GM21825 (cell line): ENCODE data around the gene ARHGDIA.

Source experiments
- ATAC-seq: cut with Tn5 transposase; IDR thresholded peaks from one replicate; pipeline ENCODE4 v1.9.1; 2021; ENCODE audit warnings: mild to moderate bottlenecking, moderate library complexity; ENCODE audit not compliant: unreplicated experiment

The ARHGDIA gene

DNA sequence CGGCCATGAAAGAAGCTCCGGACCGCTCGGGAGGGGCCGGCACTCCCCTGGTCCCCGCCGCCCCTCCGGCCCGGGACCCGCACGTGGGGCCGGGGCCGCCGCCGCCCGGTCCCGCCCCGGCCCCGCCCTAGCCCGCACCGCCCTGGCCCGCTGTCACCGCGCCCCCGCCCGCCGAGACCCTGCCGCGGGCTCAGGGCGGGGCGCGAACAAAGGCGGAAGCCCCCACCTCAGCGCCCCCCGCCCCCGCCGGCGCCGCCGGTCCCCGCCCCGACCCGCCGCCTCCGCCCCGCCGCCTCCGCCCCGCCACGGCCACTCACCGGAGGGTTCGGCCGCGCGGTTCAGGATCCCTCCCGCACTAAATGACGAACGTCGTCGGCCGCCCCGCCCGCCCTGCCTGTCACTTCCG is at the start of gene ARHGDIA:
TSS of gene ARHGDIA (minus strand) at position 357 of the 406 bp plus-strand sequence. CDS start 1,407 bp downstream, outside the sequence.
- ATAC-seq = peak; percentile 35

DNA sequence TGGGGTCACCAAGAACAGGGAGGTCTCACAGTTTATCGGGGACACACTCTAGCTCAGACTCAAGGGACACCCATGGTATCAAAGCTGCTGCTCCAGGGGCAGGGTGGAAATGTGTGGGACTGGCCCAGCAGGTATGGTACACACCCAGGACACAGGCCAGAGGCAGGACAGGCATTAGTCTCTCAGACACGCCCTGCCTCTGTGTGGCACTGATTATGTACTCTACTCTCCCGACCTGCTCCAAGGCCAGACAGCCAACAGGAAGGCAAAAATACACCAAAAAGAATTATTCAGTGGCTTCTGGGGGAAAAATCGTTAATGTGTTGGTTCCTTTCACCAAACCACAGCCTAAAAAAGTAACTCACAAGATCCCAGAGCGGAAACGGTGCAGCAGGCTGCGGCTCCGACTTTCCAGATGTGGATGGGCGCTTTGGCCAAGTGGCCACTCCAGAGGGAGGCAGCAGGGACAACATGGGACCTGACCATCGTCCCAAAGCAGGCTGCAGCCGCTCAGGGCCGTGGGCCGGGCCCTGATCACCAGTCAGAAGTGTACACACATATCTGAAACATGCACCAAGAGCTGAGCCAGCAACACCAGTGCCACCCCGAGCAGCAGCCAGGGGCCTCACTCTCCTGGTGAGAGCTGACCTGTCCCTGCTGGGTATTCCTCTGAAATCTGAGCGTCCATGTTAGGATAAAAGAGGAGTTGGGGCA is 47.9 kb upstream of the ARHGDIA start:
- ATAC-seq = no peak

DNA sequence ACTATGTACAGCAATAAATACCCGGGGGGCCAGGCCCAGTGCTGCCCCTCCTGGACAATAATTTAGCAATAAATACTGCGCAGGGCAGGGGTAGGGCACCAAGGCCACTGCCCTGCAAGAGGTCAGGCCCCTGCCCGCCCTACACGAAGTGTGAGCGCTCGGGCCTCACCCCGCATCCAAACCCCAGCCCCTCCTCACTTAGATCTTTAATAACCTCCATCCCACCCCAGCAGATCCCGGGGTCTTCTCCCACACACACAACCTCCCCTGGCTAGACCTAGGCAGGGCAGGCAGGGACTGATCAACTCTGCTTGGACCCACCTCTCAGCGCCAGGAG is 47.2 kb upstream of the ARHGDIA start:
- peak; percentile 15 for ATAC-seq

DNA sequence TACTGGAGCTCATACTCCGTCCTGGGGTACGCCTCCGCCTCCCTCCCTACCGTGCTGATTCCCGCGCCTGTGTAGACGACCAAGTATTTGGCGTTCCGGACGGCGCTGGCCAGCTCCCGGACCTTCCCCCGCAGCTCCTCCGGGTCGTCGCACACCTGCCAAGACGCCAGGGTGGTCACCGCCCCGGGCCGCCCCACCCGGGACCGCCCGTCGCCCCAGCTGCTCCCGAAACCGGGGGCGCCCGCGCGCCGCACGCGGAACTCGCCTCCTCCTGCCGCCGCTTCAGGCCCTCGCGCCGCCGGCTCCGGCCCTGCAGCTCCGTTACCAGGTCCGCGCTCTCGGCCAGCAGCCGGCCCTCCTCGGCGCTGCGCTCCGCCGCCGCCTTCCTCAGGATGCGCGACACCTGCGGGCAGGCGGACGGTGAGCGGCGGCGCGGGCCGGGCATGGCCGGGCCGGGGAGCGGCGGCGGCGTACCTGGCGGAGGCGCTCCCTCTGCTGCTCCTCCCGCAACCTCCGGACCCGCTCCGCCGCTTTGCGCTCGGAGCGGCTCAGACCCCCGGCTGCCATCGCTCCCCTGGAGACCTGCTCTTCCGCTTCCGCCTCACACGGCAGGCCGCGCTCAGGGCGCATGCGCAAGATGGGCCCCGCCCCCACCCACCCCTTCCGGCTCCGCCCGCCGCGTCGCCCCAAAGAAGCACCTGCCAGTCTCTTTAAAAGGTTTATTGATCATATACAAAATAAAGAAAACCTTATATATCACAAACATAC is 46.6 kb upstream of the ARHGDIA start, which contains the start of gene SIRT7:
TSS of gene SIRT7 (minus strand) at position 612 of the 768 bp plus-strand sequence. CDS start at position 567, 45 bp downstream.
- ATAC-seq = peak; percentile 51

DNA sequence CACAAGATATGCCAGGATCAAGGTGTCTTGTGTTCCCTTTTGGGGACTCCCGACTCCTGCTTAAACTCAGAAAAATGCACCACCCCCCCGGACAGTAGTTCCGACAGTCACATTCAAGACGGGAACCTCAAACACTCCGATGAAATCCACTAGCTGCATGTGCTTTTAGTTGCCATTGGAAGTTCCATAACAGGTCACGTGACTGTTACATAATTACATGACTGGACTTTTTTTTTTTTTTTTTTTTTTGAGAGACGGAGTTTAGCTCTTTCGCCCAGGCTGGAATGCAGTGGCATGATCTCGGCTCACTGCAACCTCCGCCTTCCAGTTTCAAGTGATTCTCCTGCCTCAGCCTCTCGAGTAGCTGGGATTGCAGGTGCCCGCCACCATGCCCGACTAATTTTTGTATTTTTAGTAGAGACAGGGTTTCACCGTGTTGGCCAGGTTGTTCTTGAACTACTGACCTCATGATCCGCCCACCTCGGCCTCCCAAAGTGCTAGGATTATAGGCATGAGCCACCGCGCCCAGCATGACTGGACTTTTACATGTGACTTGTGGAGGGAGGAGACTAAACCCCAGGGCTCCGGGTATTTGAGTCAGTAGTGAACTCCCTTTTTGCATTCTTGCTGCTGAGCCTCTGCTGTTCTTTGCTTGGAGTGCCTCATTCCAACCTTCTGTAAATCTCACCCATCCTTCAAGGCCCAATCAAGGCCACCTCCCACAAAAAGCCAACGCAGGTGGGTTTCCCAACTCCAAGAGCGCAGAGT is 45.3 kb upstream of the ARHGDIA start:
- no peak for ATAC-seq

DNA sequence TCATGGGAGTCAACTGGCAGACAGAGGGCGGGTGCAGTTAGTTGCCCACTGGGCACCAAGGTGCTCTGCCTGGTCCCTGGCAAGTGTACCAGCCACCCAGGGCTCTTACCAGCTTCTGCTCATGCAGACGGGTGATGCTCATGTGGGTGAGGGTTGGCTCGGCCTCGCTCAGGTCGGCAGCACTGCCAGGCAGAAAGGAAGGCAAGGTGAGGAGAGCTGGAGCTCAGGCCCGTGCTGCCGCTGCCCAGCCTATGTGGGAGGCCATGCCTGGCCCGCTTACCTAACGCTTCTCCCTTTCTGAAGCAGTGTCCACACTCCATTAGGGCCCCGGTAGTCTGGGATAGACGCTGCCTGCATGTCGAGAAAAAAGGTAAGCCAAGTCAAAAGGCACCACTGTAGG is 44.2 kb upstream of the ARHGDIA start:
- ATAC-seq = no peak

DNA sequence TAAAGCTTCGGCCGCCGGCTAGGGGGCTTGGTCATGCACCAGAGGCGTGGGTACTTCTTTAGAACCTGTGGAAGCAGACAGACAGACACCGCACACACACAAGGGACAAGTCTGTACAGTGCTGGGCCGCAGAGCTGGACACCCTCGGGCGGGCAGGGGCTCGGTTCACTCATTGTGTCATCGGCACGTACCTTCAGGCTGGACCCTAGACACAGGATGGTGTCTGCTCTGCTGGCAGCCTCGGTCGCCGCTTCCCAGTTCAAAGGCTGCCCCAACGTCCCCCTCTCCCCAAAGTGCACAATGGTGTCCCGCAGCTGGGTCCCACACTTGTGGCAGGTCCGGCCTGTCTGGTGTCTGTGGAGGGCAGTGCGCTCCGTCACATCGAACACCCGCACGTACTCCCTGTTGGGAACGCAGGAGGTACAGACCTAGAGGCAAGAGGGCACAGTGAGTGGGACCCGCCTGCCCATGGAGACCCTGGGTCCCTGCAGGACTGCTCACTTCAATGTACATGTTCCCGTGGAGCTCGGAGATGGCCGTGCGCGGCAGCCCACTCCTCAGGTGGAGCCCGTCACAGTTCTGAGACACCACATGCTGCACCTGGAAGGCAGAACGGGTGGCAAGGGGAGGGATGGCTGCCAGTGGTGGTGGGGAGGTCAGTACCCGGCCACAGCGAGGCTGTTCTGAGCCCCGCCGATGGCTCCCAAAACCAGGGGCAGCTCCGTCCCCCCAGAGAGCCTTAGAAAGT is 43.1 kb upstream of the ARHGDIA start:
- ATAC-seq = no peak

DNA sequence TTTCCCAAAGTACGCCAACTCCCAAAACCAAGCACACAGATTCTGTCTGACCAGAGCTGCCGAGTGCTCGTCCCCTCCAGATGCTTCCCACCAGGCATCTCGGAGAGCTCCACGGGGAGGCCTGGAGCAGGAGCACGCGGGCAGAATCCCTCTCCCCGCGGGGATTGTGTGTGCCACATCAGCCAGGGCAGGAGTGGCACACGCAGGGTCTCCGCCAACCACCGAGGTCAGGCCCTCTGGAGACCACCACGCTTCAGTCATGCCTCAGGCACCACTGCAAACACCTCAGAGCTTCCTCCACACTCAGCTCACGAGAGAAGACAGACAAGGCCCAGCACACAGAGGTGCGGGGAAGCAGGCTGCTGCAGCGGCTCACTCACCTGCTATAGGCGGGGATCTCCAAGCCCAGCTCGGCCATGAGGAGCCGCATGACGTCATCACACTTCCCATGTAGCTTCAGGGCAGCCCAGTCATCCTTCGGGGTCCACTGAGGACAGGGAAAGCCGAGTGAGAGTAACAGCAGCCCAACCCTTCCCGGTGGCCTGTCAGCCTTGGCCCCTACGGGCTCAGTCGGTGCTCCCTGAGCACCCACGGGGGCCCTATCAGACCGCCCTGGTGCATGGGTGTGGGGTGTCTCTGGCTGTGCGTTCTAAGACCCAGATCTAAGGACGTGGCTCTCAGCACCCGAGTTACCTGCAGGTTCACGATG is 42.4 kb upstream of the ARHGDIA start:
- no peak for ATAC-seq

DNA sequence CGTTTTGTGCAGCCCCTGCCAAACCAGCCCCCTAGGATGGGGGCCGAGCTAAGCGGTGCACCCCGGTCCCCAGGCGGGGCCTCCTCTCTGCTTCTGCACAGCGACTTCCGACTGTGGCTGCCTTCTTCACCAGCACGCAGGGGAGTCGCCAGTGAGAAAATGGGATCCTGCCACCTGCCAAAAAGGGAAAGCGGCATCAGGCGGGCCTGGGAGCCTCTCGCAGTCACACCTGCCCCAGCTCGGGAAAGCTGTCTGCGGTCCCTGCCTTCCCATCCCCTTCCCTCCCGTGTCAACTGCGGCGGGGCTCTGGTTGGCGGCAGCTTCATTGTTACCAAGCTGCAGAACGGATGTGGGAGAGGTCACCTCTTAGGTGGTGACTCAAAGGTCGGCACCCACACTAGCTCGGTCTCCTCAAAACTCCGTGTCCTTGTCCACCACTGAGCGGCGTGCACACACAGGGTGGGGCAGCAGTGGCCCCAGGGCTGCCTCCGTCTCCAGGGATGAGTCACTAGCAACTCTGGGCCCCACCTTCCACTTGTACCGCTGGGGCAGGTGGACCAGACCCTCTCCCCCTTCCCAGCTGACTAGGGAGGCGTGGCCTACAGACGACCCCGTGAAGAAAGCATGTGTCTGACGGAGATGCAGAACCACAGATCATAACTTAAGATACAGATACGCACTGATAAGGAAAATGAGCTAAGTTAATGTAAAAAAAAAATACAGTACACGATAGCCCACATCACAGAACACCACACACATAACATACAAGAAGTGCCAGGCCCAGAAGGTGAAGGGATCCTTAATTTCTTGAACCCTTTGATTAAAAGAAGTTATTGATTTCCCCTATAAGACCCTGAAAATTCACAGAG is 41.5 kb upstream of the ARHGDIA start:
- no peak for ATAC-seq

DNA sequence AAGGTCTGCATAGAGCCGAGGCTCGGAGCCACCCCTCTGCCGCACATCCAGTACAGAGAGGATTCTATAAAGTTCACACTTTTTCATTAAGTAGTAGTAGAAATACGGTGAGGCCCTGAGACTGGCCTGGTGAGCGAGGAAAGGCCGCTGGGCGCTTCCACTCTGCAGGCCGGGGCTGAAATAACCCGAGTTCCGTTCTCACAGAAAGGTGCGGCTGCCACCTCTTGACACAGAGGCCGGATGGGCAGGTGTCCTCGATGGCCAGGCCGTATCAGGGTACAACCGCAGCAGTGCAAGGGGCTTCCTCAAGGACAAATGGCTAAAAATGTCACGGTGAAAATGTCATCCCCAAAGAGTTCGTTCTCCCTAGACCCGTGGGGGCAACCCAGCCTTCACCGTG is 40.8 kb upstream of the ARHGDIA start:
- no peak for ATAC-seq

DNA sequence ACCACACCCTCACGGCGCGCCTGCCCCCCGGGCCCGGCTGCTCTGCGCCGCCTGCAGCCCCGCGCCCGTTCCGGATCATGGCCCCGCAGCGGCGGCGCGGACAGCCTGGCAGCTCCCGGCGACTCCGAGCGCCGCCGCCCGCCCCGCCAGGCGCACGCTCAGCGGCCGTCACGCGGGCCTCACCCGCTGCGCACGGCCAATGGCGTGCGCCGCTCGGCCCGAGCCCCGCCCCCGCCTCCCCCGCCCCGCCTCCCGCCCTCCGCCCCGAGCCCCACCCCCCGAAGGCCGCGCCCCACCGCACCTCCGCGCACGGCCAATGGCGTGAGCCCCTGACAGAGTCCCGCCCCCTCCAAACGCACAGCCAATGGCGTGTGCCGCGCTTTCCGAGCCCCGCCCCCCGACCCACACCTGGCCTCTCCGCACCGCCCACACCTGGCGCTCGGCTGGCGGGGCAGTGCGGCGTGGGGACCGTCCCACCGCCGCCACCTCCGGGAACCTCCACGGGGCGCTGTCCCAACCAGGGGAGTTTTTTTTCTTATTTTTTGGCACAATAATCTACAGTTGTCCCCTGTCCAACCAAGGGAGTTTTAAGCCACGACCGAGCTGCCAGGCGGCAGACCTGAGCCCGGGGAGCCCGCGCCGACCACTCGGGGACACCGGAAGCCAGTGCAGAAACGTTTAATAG is 40.3 kb upstream of the ARHGDIA start, which contains the start of gene PCYT2:
TSS of gene PCYT2 (minus strand) at position 123 of the 685 bp plus-strand sequence. CDS start at position 79, 44 bp downstream.
- peak; percentile 55 for ATAC-seq

DNA sequence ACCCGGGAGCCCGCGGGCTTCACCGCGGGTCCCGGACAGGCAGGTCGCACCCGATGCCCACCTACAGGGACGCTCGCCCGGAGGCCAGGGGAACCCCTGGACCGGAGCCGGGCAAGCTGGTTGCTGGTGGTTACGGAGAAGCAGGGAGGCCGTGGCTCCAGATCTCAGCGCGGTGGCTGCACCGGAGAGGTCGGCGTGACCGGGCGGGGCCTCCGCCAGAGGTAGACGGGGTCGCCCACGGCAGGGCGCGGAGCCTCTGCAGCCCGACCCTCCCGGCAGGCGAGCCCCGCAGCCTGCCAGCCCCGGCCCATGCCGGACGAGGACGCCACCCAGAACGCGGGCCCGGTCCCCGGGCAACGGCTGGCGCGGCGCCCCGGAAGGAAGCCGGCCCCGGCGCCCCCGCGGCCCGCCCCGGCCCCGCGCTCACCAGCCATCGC is 39.7 kb upstream of the ARHGDIA start:
- peak; percentile 15 for ATAC-seq

DNA sequence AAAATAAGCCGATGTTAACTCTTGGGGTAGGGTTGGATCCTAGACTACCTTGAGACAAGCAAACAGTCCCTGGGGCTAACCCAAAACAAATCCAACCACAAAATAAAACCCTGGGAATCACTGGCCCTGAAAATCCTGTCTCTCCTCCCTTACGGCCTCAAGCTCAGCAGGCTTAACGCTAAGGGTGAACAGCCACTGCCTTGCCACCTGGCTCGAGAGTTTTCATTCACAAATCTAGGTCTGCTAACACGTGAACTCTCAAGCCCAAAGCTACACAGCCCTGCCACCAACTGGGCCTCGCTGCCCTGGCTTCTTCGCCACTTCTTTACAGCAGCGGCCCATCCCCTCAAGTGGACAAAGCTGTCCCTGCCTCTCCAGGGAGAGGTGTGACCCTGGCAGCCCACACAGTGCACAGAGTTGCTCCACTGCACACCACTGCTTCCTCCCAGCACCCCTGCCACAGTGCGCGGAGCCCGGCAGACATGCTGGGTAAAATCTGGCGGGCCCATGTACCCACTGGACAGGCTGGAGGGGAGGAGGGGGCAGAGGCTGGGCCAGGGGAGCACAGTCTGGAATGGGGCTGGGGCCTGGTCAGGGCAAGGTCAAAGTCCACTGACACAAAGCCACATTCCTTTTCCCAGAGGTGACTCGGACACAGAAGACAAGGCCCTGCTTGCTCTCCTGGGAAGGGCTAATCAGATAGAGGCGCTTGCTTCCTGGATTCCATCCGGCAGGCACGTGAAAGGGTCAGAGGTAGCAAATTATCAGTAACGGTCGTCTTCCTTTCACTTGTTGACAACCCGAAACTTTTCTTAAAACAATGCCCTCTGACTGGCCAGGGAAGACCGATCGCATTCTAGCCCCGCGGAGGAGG is 39.1 kb upstream of the ARHGDIA start:
- ATAC-seq = no peak

DNA sequence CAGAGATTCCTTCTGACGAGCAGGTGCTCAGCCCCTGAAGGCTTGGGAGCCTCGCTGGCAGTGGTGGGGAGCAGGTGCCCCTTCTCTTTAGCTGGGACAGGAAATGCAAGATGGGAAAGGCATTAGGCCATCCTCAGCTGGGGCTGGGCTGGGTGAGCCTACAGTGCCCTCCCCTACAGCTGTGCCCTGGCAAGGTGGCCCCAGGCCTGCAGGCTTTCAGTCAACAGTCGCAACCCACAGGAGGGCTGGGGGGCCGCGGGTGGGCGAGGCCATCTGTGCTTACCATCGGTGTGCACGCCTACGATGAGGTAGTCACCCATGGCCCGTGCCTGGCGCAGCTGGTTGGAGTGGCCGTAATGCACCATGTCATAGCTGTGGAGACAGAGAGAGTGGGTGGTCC is 38.1 kb upstream of the ARHGDIA start:
- no peak for ATAC-seq

DNA sequence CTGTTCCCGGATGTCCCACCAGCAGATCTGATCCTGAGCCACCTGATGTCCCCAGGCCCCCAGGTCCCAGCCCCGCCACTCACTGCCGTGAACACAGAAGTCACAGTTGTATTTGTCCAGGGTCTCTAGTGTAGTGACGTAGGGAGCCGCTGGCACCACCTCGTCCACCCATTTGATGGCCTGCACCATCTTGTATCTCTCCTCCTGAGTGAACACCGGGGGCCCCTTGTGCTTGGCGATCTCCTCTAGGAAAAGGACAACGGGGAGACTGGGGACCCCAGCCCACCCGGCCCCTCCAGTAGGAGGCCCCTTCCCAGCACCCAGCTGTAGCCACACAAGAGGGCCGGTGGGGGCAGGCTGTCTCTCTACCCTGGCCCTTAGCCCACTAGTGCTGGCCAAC is 37.7 kb upstream of the ARHGDIA start:
- ATAC-seq = no peak

DNA sequence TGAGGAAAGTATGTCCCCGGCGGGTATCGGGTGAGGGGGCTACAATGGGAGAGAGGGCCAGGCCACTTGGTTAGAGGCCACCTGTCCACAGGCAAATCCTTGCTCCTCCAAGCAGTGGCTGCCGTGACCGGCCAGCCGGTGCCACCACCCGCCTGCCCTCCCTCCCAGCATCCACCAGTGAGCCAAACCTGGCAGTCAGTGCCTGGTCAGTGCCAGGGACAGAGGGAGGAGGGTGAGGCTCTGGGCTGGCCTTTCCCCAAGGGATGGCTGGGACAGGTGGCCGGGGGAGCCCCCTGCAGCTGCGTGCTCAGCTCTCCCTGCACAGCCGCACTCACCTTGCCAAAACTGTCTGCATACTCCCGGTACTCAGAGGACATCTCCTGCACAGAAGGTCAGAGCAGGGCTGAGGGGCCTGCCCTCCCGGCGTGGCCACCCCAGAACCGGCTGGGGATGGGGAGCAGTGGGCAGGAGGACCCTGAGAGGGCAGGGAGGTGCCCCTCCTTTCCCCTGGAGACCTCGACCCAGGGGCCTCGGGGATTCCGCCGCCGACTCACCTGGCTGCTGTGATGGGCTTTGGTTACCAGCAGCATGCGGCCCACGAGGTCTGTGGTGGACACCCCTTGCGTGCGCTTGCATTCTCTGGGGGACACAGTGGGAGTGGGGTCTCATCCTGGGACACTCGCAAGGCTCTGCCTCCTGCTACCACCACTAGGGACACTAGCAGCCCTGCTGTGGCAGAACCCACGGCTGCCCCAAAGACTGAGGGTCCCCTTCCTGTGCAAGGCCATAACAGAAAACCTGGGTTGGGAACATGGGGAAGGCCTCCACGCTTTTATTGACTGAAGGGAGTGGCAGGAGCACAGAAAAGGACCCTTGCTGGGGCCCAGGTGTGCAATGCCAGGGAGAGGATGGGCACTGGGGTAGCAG is 36.3 kb upstream of the ARHGDIA start:
- no peak for ATAC-seq
